H1 (cell line): ENCODE data around the gene TEAD2. TPM values are rescaled to one million over a fixed set of nuclear protein-coding genes. Genes with fewer than 3 reads are reported as not detected.
A peak's percentile ranks its signal among the peaks of the same experiment; 100 is the strongest.

Experiments
- CTCF ChIA-PET: fragments of 300-600 bp; sonication (Branson Sonifier 250); formaldehyde crosslinking; loops from one replicate; lab custom pipeline; 2021; ENCODE audit not compliant: partially characterized antibody; lab: Charles Lee
- POLR2A ChIA-PET: fragments of 300-600 bp; sonication (Branson Sonifier 250); formaldehyde crosslinking; loops from one replicate; lab custom pipeline; 2021; ENCODE audit warnings: inconsistent platforms; ENCODE audit not compliant: partially characterized antibody; lab: Charles Lee
- DNase-seq, 2 experiments: peaks; one replicate each; pipeline versions ENCODE4 v3.0.0 to v3.0.0-alpha.2; 2010 to 2022; ENCODE audit warnings: low spot score in 2 of 2, low read depth in 1 of 2, mixed read lengths in 1 of 2
- FAIRE-seq: peaks from 2 replicates; lab custom pipeline; 2011; peaks lifted over from hg19 to GRCh38; lab: Jason Lieb, UNC
- H2AFZ ChIP-seq: 2 replicates; pipeline ENCODE4 v1.8.1; 2012; ENCODE audit warnings: low read length, inconsistent platforms
- H2AK5ac ChIP-seq: 2 replicates; pipeline ENCODE4 v1.6.1; 2013; ENCODE audit warnings: low read depth, low read length
- H2BK120ac ChIP-seq: replicated peaks from 2 replicates; pipeline ENCODE3; 2013; ENCODE audit warnings: low read depth, low read length, inconsistent platforms
- H2BK12ac ChIP-seq: 2 replicates; pipeline ENCODE4 v1.6.1; 2013; ENCODE audit warnings: low read depth, low read length
- H2BK15ac ChIP-seq: 2 replicates; pipeline ENCODE4 v1.6.1; 2013; ENCODE audit warnings: low read length
- H2BK20ac ChIP-seq: 2 replicates; pipeline ENCODE4 v1.6.1; 2013; ENCODE audit warnings: low read length
- H2BK5ac ChIP-seq: 2 replicates; pipeline ENCODE4 v1.6.1; 2013; ENCODE audit warnings: low read depth, low read length
- H3K14ac ChIP-seq: 2 replicates; pipeline ENCODE4 v1.6.1; 2013; ENCODE audit warnings: inconsistent platforms; ENCODE audit not compliant: insufficient read length
- H3K18ac ChIP-seq: 2 replicates; pipeline ENCODE4 v1.6.1; 2013; ENCODE audit warnings: low read length; ENCODE audit errors: extremely low read depth
- H3K23ac ChIP-seq: 2 replicates; pipeline ENCODE4 v1.6.1; 2013; ENCODE audit warnings: inconsistent platforms; ENCODE audit not compliant: insufficient read length
- H3K23me2 ChIP-seq: 2 replicates; pipeline ENCODE4 v1.6.1; 2013; ENCODE audit warnings: low read depth, low read length
- H3K27ac ChIP-seq: 2 replicates; pipeline ENCODE4 v1.6.1; 2011; ENCODE audit warnings: low read depth, low read length, inconsistent platforms
- H3K27me3 ChIP-seq, 4 experiments: replicated peaks in 1 of 4; 1 replicate in 1 of 4; 2 replicates in 3 of 4; pipeline versions ENCODE4 v1.6.1 to v1.8.1; 2011 to 2013; ENCODE audit warnings: low read length in 3 of 4, mild to moderate bottlenecking in 3 of 4, inconsistent platforms in 2 of 4, mixed read lengths in 2 of 4, moderate library complexity in 1 of 4; ENCODE audit not compliant: control insufficient read depth in 3 of 4, insufficient read depth in 3 of 4; ENCODE audit errors: extremely low read depth in 1 of 4
- H3K36me3 ChIP-seq, 4 experiments: 2 replicates each; pipeline versions ENCODE4 v1.6.1 to v1.8.1; 2011 to 2013; ENCODE audit warnings: mild to moderate bottlenecking in 4 of 4, low read length in 3 of 4, moderate library complexity in 2 of 4, control low read depth in 1 of 4, inconsistent platforms in 1 of 4; ENCODE audit not compliant: insufficient read depth in 4 of 4, control insufficient read depth in 2 of 4
- H3K4ac ChIP-seq: replicated peaks from 2 replicates; pipeline ENCODE3; 2013; ENCODE audit warnings: low read length, low read depth, mixed read lengths, inconsistent platforms; ENCODE audit not compliant: insufficient read length
- H3K4me1 ChIP-seq, 4 experiments: replicated peaks in 1 of 4; 1 replicate in 1 of 4; 2 replicates in 3 of 4; pipeline versions ENCODE4 v1.6.1 to v1.8.1; 2011 to 2013; ENCODE audit warnings: low read length in 3 of 4, inconsistent platforms in 2 of 4, mixed read lengths in 1 of 4; ENCODE audit not compliant: insufficient read depth in 4 of 4, control insufficient read depth in 3 of 4
- H3K4me2 ChIP-seq, 2 experiments: 2 replicates each; pipeline versions ENCODE4 v1.6.1 to v1.8.1; 2011 to 2013; ENCODE audit warnings: low read depth in 2 of 2, low read length in 2 of 2, control low read depth in 1 of 2, inconsistent platforms in 1 of 2, mild to moderate bottlenecking in 1 of 2; ENCODE audit not compliant: insufficient read depth in 1 of 2
- H3K4me3 ChIP-seq, 4 experiments: fragments of 200-600, 300-600 bp in 1 of 4; sonication (generic), shearing (Covaris generic), sonication (Bioruptor Twin) in 1 of 4; 2 replicates each; pipeline versions ENCODE4 v1.5.1 to v1.8.1; 2011 to 2016; ENCODE audit warnings: low read length in 4 of 4, low read depth in 3 of 4, control low read depth in 2 of 4, inconsistent platforms in 2 of 4, mild to moderate bottlenecking in 2 of 4, mixed read lengths in 1 of 4, moderate library complexity in 1 of 4; ENCODE audit not compliant: insufficient read depth in 2 of 4; ENCODE audit errors: extremely low read depth in 1 of 4
- H3K56ac ChIP-seq: replicated peaks from 2 replicates; pipeline ENCODE3; 2013; ENCODE audit warnings: low read depth, mild to moderate bottlenecking, mixed read lengths, low read length, inconsistent platforms; ENCODE audit not compliant: insufficient read length
- H3K79me1 ChIP-seq: 2 replicates; pipeline ENCODE4 v1.6.1; 2013; ENCODE audit warnings: low read depth, low read length, control low read depth
- H3K79me2 ChIP-seq, 2 experiments: 2 replicates each; pipeline versions ENCODE4 v1.6.1 to v1.8.1; 2012 to 2013; ENCODE audit warnings: low read length in 2 of 2, mild to moderate bottlenecking in 2 of 2, inconsistent platforms in 1 of 2; ENCODE audit not compliant: insufficient read depth in 2 of 2, control insufficient read depth in 1 of 2
- H3K9ac ChIP-seq, 4 experiments: replicated peaks in 1 of 4; 1 replicate in 1 of 4; 2 replicates in 3 of 4; pipeline versions ENCODE4 v1.6.1 to v1.8.1; 2011 to 2013; ENCODE audit warnings: low read depth in 3 of 4, low read length in 3 of 4, control low read depth in 2 of 4, mild to moderate bottlenecking in 2 of 4, moderate library complexity in 2 of 4, inconsistent platforms in 1 of 4; ENCODE audit errors: extremely low read depth in 1 of 4
- H3K9me3 ChIP-seq, 2 experiments: 2 replicates each; pipeline versions ENCODE4 v1.6.1 to v1.8.1; 2012 to 2013; ENCODE audit warnings: mild to moderate bottlenecking in 2 of 2, moderate library complexity in 2 of 2, control low read depth in 1 of 2, inconsistent platforms in 1 of 2, low read depth in 1 of 2, low read length in 1 of 2, mixed read lengths in 1 of 2; ENCODE audit not compliant: insufficient read depth in 2 of 2
- H4K20me1 ChIP-seq, 2 experiments: replicated peaks in 1 of 2; 2 replicates each; pipeline versions ENCODE3 to v1.8.1; 2011 to 2013; ENCODE audit warnings: inconsistent platforms in 2 of 2, low read length in 2 of 2, mild to moderate bottlenecking in 1 of 2; ENCODE audit not compliant: insufficient read depth in 2 of 2, control insufficient read depth in 1 of 2
- H4K5ac ChIP-seq: 2 replicates; pipeline ENCODE4 v1.6.1; 2013; ENCODE audit warnings: low read length, low read depth, mixed read lengths, inconsistent platforms; ENCODE audit not compliant: insufficient read length
- H4K8ac ChIP-seq: 2 replicates; pipeline ENCODE4 v1.8.0; 2013; ENCODE audit warnings: mild to moderate bottlenecking, moderate library complexity, low read length, inconsistent platforms; ENCODE audit not compliant: insufficient read depth; ENCODE audit errors: extremely low read depth
- H4K91ac ChIP-seq: replicated peaks from 2 replicates; pipeline ENCODE3; 2013; ENCODE audit warnings: low read length, mixed read lengths, inconsistent platforms; ENCODE audit not compliant: insufficient read length
- CHD1 ChIP-seq: IDR thresholded peaks from 2 replicates; pipeline ENCODE4 v1.6.1; 2012; ENCODE audit warnings: low read depth, low read length, improper control_type of control experiment
- WGBS, 2 experiments: shearing (Covaris generic) in 1 of 2; methylation state at CpG; one replicate each; pipeline versions ENCODE4 v1.1.6 to v1.1.7; 2013 to 2015; ENCODE audit warnings: low lambda C conversion rate in 2 of 2, mixed read lengths in 2 of 2, inconsistent platforms in 1 of 2, low coverage in 1 of 2, missing lambda C conversion rate in 1 of 2; ENCODE audit not compliant: insufficient replicate concordance in 2 of 2, insufficient coverage in 1 of 2, insufficient read length in 1 of 2; ENCODE audit errors: extremely low coverage in 1 of 2, missing lambda C conversion rate in 1 of 2; 5-methylcytosine and 5-hydroxymethylcytosine counted together
- polyA plus RNA-seq, 7 experiments: library from polyadenylated mRNA; depleted of rRNA in 3 of 7; stranded (reverse) in 5 of 7; unstranded in 2 of 7; fragments of >200 nt in 5 of 7; fragments of 200-250 nt in 2 of 7; gene quantifications; 1 replicate in 5 of 7; 2 replicates in 1 of 7; 4 replicates in 1 of 7; pipeline versions ENCODE4 v1.2.1 to v1.2.3, GENCODE V29; 2011 to 2013; ENCODE audit warnings: missing spikeins in 2 of 7, mixed read lengths in 2 of 7
- total RNA-seq: library from RNA; stranded (reverse); fragmentation: NEBNext Ultra II Directional; extraction: Animal tissue kit (Norgen Biotek cat#: 25700); gene quantifications from 2 replicates; pipeline ENCODE4 v1.2.1, GENCODE V29; 2021
- TF ChIP-seq, protein P1 (sequence below): IDR thresholded peaks from 2 replicates; pipeline ENCODE4 v1.6.1; 2011; ENCODE audit warnings: low read length, improper control_type of control experiment

The TEAD2 gene
- total and polyA plus RNA-seq, 2 of the 8 experiments (the other 6 are each of a cell fraction or from before 2014, with no cell fraction given) = 87.6 to 146 TPM

DNA sequence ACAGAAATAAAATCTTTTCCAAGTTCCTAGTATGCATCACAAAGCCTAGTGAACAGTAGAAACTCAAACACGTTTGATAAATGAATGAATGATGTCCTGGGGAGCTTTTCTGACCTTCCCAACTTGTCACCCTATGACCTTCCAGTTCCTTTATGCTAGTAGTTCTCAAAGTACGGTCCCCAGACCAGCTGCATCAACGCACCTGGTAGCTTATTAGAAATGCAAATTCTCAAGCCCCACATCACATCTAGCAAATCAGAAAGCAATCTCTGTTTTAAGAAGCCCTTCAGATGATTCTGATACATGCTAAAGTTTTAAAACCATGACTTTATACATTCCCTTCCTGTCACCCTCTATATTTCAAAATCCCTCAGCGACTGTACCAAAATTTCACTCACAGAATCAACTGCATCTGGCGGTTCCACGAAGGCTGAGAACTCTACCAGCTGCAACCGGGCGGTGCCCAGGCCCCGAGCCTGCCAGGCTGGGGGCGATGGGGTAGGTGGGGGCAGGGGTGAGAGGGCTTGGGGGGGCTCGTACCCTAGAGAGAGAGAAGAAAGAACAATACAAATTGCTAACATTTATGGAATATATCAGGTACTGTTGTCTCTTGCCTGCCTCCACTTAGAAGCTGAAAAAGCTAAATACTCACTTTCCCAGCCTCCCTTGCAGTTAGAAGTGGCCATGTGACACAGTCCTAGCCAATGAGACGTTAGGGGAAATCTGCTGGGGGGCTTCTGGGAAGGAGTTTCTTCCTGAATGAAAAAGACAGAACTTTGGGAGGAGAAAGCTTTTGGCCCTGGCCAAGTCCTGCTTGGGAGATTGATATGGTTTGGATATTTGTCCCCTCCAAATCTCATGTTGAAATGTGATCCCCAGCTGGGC, 13.7 kb downstream of the TEAD2 start:
- Histone ChIP-seq H3K27me3 (no peaks in the 10 kb centered on the region), H3K4ac (no peak overlapping the region), H2BK120ac (no peak overlapping the region), H4K91ac (no peak overlapping the region), H3K14ac (no peak overlapping the region), H2AFZ (no peak overlapping the region), H3K27ac (no peak overlapping the region), H3K18ac (no peak overlapping the region), H4K5ac (no peak overlapping the region), H3K9ac (no peak overlapping the region), H2BK15ac (no peak overlapping the region), H3K4me1 (no peaks in the 10 kb centered on the region), H3K36me3 (peaks cover 37 to 95% (median 75%) of the 10 kb centered on the region in 4 experiments), H3K56ac (no peak overlapping the region), H2BK20ac (no peak overlapping the region), H3K23ac (no peak overlapping the region), H3K9me3 (no peaks in the 10 kb centered on the region), H2BK12ac (no peak overlapping the region), H2AK5ac (no peak overlapping the region), H3K79me2 (no peaks in the 10 kb centered on the region), H4K20me1 (peaks cover 3 to 12% of the 10 kb centered on the region in 2 experiments), H3K4me3 (no peak overlapping the region), H4K8ac (no peak overlapping the region), H3K4me2 (no peak overlapping the region), H2BK5ac (no peak overlapping the region), H3K23me2 (no peaks in the 10 kb centered on the region), H3K79me1 (no peaks in the 10 kb centered on the region; the same call in 1 of the 2 replicates)
- CTCF ChIA-PET = interaction anchor here (0.6 to 2.3 kb wide), 10 partner anchors 9 to 338 kb away, joined by 3 to 13 read pairs (median 4); partner anchors contain the start of gene TEAD2
- DNase-seq = no peak
- no peak for FAIRE-seq
- 93% methylated on average over 11 of the region's 12 CpGs; no CpG with 5 or more reads in 1 of the 2 experiments for WGBS, 2 experiments
- TF ChIP-seq, protein P1, sequence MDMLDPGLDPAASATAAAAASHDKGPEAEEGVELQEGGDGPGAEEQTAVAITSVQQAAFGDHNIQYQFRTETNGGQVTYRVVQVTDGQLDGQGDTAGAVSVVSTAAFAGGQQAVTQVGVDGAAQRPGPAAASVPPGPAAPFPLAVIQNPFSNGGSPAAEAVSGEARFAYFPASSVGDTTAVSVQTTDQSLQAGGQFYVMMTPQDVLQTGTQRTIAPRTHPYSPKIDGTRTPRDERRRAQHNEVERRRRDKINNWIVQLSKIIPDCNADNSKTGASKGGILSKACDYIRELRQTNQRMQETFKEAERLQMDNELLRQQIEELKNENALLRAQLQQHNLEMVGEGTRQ = peak; percentile 69
- TF ChIP-seq CHD1 = no peak
- POLR2A ChIA-PET = interaction anchor here (1.1 to 8.9 kb wide), 4 partner anchors 9 to 140 kb away, joined by 3 to 112 read pairs (median 23); partner anchors contain the start of genes DKKL1 and TEAD2
